ENCODE data around the gene REM1.

GRCh38 chr20:31485450-31486339 is 10.6 kb downstream of the REM1 start:
- TF ChIP-seq ELF4 (IDR thresholded peaks at IDR 0.05) (no peak), FOXK2 (IDR thresholded peaks at IDR 0.05) (no peak), SUZ12 (IDR thresholded peaks at IDR 0.05) (no peak), SP1 (IDR thresholded peaks at IDR 0.05) (no peak), NFRKB (IDR thresholded peaks at IDR 0.05) (no peak), ARNT (IDR thresholded peaks at IDR 0.05) (no peak), HDGF (IDR thresholded peaks at IDR 0.05; ENCODE audit: borderline replicate concordance) (no peak), CTBP1 (IDR thresholded peaks at IDR 0.05; ENCODE audit: borderline replicate concordance) (no peak), L3MBTL2 (conservative IDR thresholded peaks at IDR 0.05) (no peak)
- TF ChIP-seq, protein P1, sequence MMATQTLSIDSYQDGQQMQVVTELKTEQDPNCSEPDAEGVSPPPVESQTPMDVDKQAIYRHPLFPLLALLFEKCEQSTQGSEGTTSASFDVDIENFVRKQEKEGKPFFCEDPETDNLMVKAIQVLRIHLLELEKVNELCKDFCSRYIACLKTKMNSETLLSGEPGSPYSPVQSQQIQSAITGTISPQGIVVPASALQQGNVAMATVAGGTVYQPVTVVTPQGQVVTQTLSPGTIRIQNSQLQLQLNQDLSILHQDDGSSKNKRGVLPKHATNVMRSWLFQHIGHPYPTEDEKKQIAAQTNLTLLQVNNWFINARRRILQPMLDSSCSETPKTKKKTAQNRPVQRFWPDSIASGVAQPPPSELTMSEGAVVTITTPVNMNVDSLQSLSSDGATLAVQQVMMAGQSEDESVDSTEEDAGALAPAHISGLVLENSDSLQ (IDR thresholded peaks at IDR 0.05): no peak

Data from HEK293T (cell line).